SW480 (cell line): Measurements from ENCODE around the gene ESYT2.

Experiments
- DNase-seq: peaks from one replicate; pipeline ENCODE4 v3.0.0-alpha.2; 2016; ENCODE audit warnings: low spot score

The ESYT2 gene

GRCh38 chr7:158825628-158826289 lies 3.5 kb downstream of the ESYT2 start:
- no peak for DNase-seq

GRCh38 chr7:158824028-158824427 lies 5.3 kb downstream of the ESYT2 start:
- no peak for DNase-seq

GRCh38 chr7:158821171-158822031 lies 7.9 kb downstream of the ESYT2 start:
- DNase-seq, result peak; percentile 94

GRCh38 chr7:158820656-158821055 lies 8.7 kb downstream of the ESYT2 start:
- DNase-seq, result no peak

- DNase-seq, result peak; percentile 69
Measured at GRCh38 chr7:158819571-158820203, 9.6 kb downstream of the ESYT2 start.

- peak; percentile 95 for DNase-seq
Measured at GRCh38 chr7:158818325-158819213, 10.7 kb downstream of the ESYT2 start.

GRCh38 chr7:158816995-158817394 lies 12.3 kb downstream of the ESYT2 start:
- DNase-seq, result peak; percentile 57

GRCh38 chr7:158816271-158816670 lies 13.0 kb downstream of the ESYT2 start:
- no peak for DNase-seq

GRCh38 chr7:158815800-158816128 lies 13.5 kb downstream of the ESYT2 start:
- no peak for DNase-seq

GRCh38 chr7:158815083-158815799 lies 14.1 kb downstream of the ESYT2 start:
- DNase-seq, result no peak

- no peak for DNase-seq
Measured at GRCh38 chr7:158814637-158815036, 14.7 kb downstream of the ESYT2 start.

GRCh38 chr7:158812684-158813083 lies 16.6 kb downstream of the ESYT2 start:
- no peak for DNase-seq

GRCh38 chr7:158811894-158812293 lies 17.4 kb downstream of the ESYT2 start:
- DNase-seq, result no peak

- DNase-seq, result no peak
Measured at GRCh38 chr7:158811461-158811860, 17.8 kb downstream of the ESYT2 start.

- no peak for DNase-seq
Measured at GRCh38 chr7:158810846-158811245, 18.5 kb downstream of the ESYT2 start.

- DNase-seq, result no peak
Measured at GRCh38 chr7:158809596-158809995, 19.7 kb downstream of the ESYT2 start.

GRCh38 chr7:158808126-158808525 lies 21.2 kb downstream of the ESYT2 start:
- no peak for DNase-seq

GRCh38 chr7:158805937-158806336 lies 23.4 kb downstream of the ESYT2 start:
- no peak for DNase-seq

- DNase-seq, result no peak
Measured at GRCh38 chr7:158805414-158805813, 23.9 kb downstream of the ESYT2 start.

- no peak for DNase-seq
Measured at GRCh38 chr7:158804335-158804734, 25.0 kb downstream of the ESYT2 start.

GRCh38 chr7:158803367-158803969 lies 25.8 kb downstream of the ESYT2 start:
- no peak for DNase-seq
